Esophagus muscularis mucosa (tissue), 3 donors: ENCODE results near the gene PLPP2.

Experiments
- CTCF ChIP-seq, 3 experiments: fragments of 200-600 bp in 2 of 3; fragments of 450-650 bp in 1 of 3; sonication (generic) in 2 of 3; IDR thresholded peaks; one replicate each; pipeline ENCODE4 v1.5.1; 2017 to 2019; ENCODE audit warnings: antibody characterized with exemption in 3 of 3, mild to moderate bottlenecking in 2 of 3, moderate library complexity in 1 of 3
- POLR2A ChIP-seq: fragments of 450-650 bp; IDR thresholded peaks from one replicate; pipeline ENCODE4 v1.6.1; 2017; ENCODE audit warnings: antibody characterized with exemption, moderate library complexity, mild to moderate bottlenecking, low read depth
- POLR2AphosphoS5 ChIP-seq, 2 donors: sonication (generic); formaldehyde crosslinking; IDR thresholded peaks; one replicate each; pipeline ENCODE4 v1.6.1; 2017; ENCODE audit warnings: antibody characterized with exemption in 2 of 2

GRCh38 chr19:308471-309205, 17.4 kb upstream of the PLPP2 start:
- TF ChIP-seq CTCF (IDR thresholded peaks at IDR 0.05) (no peak), POLR2A (no peak), POLR2AphosphoS5 (IDR thresholded peaks at IDR 0.05) (no peak)
